ENCODE measurements around the gene COA5. TPM values are rescaled to one million over a fixed set of nuclear protein-coding genes. Genes with fewer than 3 reads are reported as not detected.

COA5 gene
- total RNA-seq, 1 donor from 2014 or later, result 110 TPM

GRCh38 chr2:98552499-98553179 lies 55.7 kb downstream of the COA5 start:
- Mint-ChIP-seq H3K4me3 (no peak overlapping the region), H3K27me3 (ENCODE audit: insufficient read depth, low read depth) (peaks cover 2% of the 10 kb centered on the region), H3K4me1 (no peaks in the 10 kb centered on the region), H3K9me3 (no peaks in the 10 kb centered on the region), H3K36me3 (peaks cover 20% of the 10 kb centered on the region), H3K27ac (no peak overlapping the region)
- no peak for DNase-seq (ENCODE audit: low spot score)
- Histone ChIP-seq H3F3A (ENCODE audit: low read depth) (no peaks in the 10 kb centered on the region), H3K36me3 (no peaks in the 10 kb centered on the region), H3K4me1 (no peaks in the 10 kb centered on the region), H3K9me3 (ENCODE audit: low read depth) (no peaks in the 10 kb centered on the region), H3K4me2 (no peak overlapping the region), H3K27me3 (no peaks in the 10 kb centered on the region), H4K20me1 (ENCODE audit: low read depth) (no peaks in the 10 kb centered on the region), H2AFZ (replicated peaks) (no peak overlapping the region), H3K79me2 (ENCODE audit: low read depth) (no peaks in the 10 kb centered on the region), H3K4me3 (no peak overlapping the region), H3K9ac (no peak overlapping the region), H3K27ac (no peak overlapping the region)
- TF ChIP-seq CTCF (IDR thresholded peaks at IDR 0.05), result no peak
- TF ChIP-seq EZH2phosphoT487 (IDR thresholded peaks at IDR 0.05), result no peak
- no peak for TF ChIP-seq EZH2 (IDR thresholded peaks at IDR 0.05)

DNA sequence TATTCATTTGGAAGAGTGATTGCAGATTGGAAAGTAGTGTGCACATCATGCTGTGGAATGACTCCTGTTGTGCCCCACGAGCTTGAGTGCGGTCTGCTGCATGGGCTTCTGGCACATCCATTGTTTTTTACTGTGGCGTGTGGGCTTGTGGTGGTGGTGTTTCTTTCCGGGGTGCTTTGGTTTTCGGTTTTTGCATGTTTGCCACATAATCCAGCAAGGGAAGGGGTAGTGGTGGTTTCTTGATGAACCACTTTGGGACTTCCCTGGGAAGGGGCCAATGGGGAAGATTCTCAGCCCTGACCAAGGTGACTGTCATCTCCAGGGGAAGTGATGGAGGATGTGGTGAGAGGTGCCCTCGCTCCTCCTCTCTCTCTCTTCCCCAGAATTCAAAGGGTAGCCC lies 57.0 kb downstream of the COA5 start:
- Histone ChIP-seq H3K27ac (no peak overlapping the region), H3K4me2 (no peak overlapping the region), H2AFZ (replicated peaks) (no peak overlapping the region), H3K4me1 (no peaks in the 10 kb centered on the region), H3F3A (ENCODE audit: low read depth) (no peaks in the 10 kb centered on the region), H3K9me3 (ENCODE audit: low read depth) (no peaks in the 10 kb centered on the region), H3K27me3 (no peaks in the 10 kb centered on the region), H3K4me3 (no peak overlapping the region), H3K36me3 (no peaks in the 10 kb centered on the region), H4K20me1 (ENCODE audit: low read depth) (no peaks in the 10 kb centered on the region), H3K79me2 (ENCODE audit: low read depth) (no peaks in the 10 kb centered on the region), H3K9ac (no peak overlapping the region)
- Mint-ChIP-seq H3K27me3 (ENCODE audit: insufficient read depth, low read depth) (peaks cover 2% of the 10 kb centered on the region), H3K4me3 (no peak overlapping the region), H3K27ac (no peak overlapping the region), H3K9me3 (no peaks in the 10 kb centered on the region), H3K4me1 (no peaks in the 10 kb centered on the region), H3K36me3 (peaks cover 16% of the 10 kb centered on the region)
- DNase-seq (ENCODE audit: low spot score), result no peak
- TF ChIP-seq EZH2 (IDR thresholded peaks at IDR 0.05), result no peak
- TF ChIP-seq CTCF (IDR thresholded peaks at IDR 0.05), result no peak
- no peak for TF ChIP-seq EZH2phosphoT487 (IDR thresholded peaks at IDR 0.05)

- Histone ChIP-seq H3K36me3 (no peaks in the 10 kb centered on the region), H4K20me1 (ENCODE audit: low read depth) (no peaks in the 10 kb centered on the region), H3K27me3 (no peaks in the 10 kb centered on the region), H2AFZ (replicated peaks) (no peak overlapping the region), H3F3A (ENCODE audit: low read depth) (no peaks in the 10 kb centered on the region), H3K4me3 (no peak overlapping the region), H3K9me3 (ENCODE audit: low read depth) (no peaks in the 10 kb centered on the region), H3K9ac (no peak overlapping the region), H3K27ac (no peak overlapping the region), H3K4me1 (no peaks in the 10 kb centered on the region), H3K4me2 (no peak overlapping the region), H3K79me2 (ENCODE audit: low read depth) (no peaks in the 10 kb centered on the region)
- no peak overlapping the region for H3K4me3 Mint-ChIP-seq
- no peak for TF ChIP-seq EZH2phosphoT487 (IDR thresholded peaks at IDR 0.05)
- no peaks in the 10 kb centered on the region for H3K4me1 Mint-ChIP-seq
- H3K27me3 Mint-ChIP-seq (ENCODE audit: insufficient read depth, low read depth), result peaks cover 4% of the 10 kb centered on the region
- no peaks in the 10 kb centered on the region for H3K9me3 Mint-ChIP-seq
- H3K36me3 Mint-ChIP-seq, result peaks cover 14% of the 10 kb centered on the region
- H3K27ac Mint-ChIP-seq, result no peak overlapping the region
- no peak for DNase-seq (ENCODE audit: low spot score)
Measured at GRCh38 chr2:98550165-98550564, 58.1 kb downstream of the COA5 start.

Other genes with a start within 250 kb of the COA5 start
- 34.2 and 35.1 TPM in 2 replicates for gene INPP4A, start 163.7 kb downstream of the COA5 start, total RNA-seq (ENCODE audit: low replicate concordance)
- gene UNC50, start 77 bp upstream of the COA5 start, total RNA-seq (ENCODE audit: low replicate concordance), result 54.4 and 74.6 TPM in 2 replicates
- 6.1 and 8.0 TPM in 2 replicates for gene MGAT4A, start 122.6 kb upstream of the COA5 start, total RNA-seq (ENCODE audit: low replicate concordance)

All from neural progenitor cell (in vitro differentiated cells).